A549 (cell line): ENCODE measurements around the gene TERF2IP. TPM values are rescaled to one million over a fixed set of nuclear protein-coding genes. Genes with fewer than 3 reads are reported as not detected.

Source experiments
- ATAC-seq, 2 experiments: fragments of 200-7000 bp in 1 of 2; fragments of >200 bp in 1 of 2; cut with Nextera tagmentation in 1 of 2; cut with Tn5 transposase in 1 of 2; 3 replicates each; pipeline versions ENCODE4 v1.8.0 to v1.9.1; 2018 to 2020; ENCODE audit warnings: mild to moderate bottlenecking in 1 of 2, moderate library complexity in 1 of 2
- CTCF ChIA-PET: fragments of 300-600 bp; sonication (Branson Sonifier 250); formaldehyde crosslinking; extraction: SDS; loops from one replicate; lab custom pipeline; 2021; ENCODE audit warnings: antibody characterized with exemption, inconsistent platforms; lab: Yijun Ruan, JAX
- POLR2A ChIA-PET: fragments of 350-600 bp; formaldehyde crosslinking; extraction: SDS; loops from one replicate; lab custom pipeline; 2021; ENCODE audit warnings: antibody characterized with exemption, inconsistent platforms; lab: Yijun Ruan, JAX
- DNase-seq, 2 experiments: peaks; one replicate each; pipeline versions ENCODE4 v3.0.0 to v3.0.0-alpha.2; 2011 to 2016; ENCODE audit warnings: low read depth in 1 of 2, low spot score in 1 of 2
- FAIRE-seq: peaks from 2 replicates; lab custom pipeline; 2011; peaks lifted over from hg19 to GRCh38; lab: Jason Lieb, UNC
- H3K27ac ChIP-seq, 2 experiments: fragments of >200 bp; sonication (Bioruptor Twin); formaldehyde crosslinking; 3 replicates each; pipeline ENCODE4 v1.5.1; 2016 to 2017
- H3K4me1 ChIP-seq: fragments of >200 bp; sonication (Bioruptor Twin); formaldehyde crosslinking; 3 replicates; pipeline ENCODE4 v1.6.1; 2016
- H3K4me2 ChIP-seq: fragments of >200 bp; sonication (Bioruptor Twin); formaldehyde crosslinking; 3 replicates; pipeline ENCODE4 v1.6.1; 2016
- H3K4me3 ChIP-seq: fragments of >200 bp; sonication (Bioruptor Twin); formaldehyde crosslinking; 3 replicates; pipeline ENCODE4 v1.5.1; 2016
- H3K9me3 ChIP-seq: fragments of >200 bp; sonication (Bioruptor Twin); formaldehyde crosslinking; 3 replicates; pipeline ENCODE4 v1.6.1; 2016
- ATOH8 ChIP-seq: fragments of 250-450 bp; sonication (Bioruptor Pico); IDR thresholded peaks from 2 replicates; pipeline ENCODE4 v1.5.0; 2020; ENCODE audit warnings: low read depth, mild to moderate bottlenecking, moderate library complexity
- BCL3 ChIP-seq: fragments of >200 bp; sonication (Bioruptor Twin); formaldehyde crosslinking; IDR thresholded peaks from 3 replicates; pipeline ENCODE4 v1.6.1; 2016
- CBX2 ChIP-seq: fragments of 200-600 bp; sonication (generic); IDR thresholded peaks from 2 replicates; pipeline ENCODE4 v1.6.1; 2016; ENCODE audit warnings: low read depth, mild to moderate bottlenecking, borderline replicate concordance
- CBX8 ChIP-seq: fragments of 200-600 bp; sonication (generic); IDR thresholded peaks from 2 replicates; pipeline ENCODE4 v1.6.1; 2016
- CEBPB ChIP-seq, 2 experiments: fragments of >200 bp in 1 of 2; sonication (Bioruptor Twin) in 1 of 2; formaldehyde crosslinking in 1 of 2; IDR thresholded peaks; 2 replicates each; pipeline ENCODE4 v1.6.1; 2012 to 2016
- CHD2 ChIP-seq: fragments of 150-350 bp; IDR thresholded peaks from 2 replicates; pipeline ENCODE4 v1.6.1; 2014; ENCODE audit warnings: low read length; ENCODE audit not compliant: partially characterized antibody
- E2F6 ChIP-seq: IDR thresholded peaks from 2 replicates; pipeline ENCODE4 v1.6.1; 2012; ENCODE audit warnings: low read depth, borderline replicate concordance
- FOSL2 ChIP-seq, 2 experiments: fragments of 450-650 bp in 1 of 2; fragments of >200 bp in 1 of 2; sonication (Bioruptor Twin) in 1 of 2; formaldehyde crosslinking; IDR thresholded peaks; 2 replicates each; pipeline versions ENCODE4 v1.5.0 to v1.6.1; 2016 to 2020; ENCODE audit warnings: mild to moderate bottlenecking in 1 of 2, moderate library complexity in 1 of 2
- KDM1A ChIP-seq: fragments of 200-600 bp; sonication (generic); IDR thresholded peaks from 2 replicates; pipeline ENCODE4 v1.6.1; 2016; ENCODE audit warnings: low read depth, mild to moderate bottlenecking
- KDM5A ChIP-seq: fragments of 200-600 bp; sonication (generic); IDR thresholded peaks from 2 replicates; pipeline ENCODE4 v1.6.1; 2016; ENCODE audit warnings: antibody characterized with exemption, mild to moderate bottlenecking
- MAFK ChIP-seq: fragments of 450-650 bp; IDR thresholded peaks from 2 replicates; pipeline ENCODE4 v1.6.1; 2014; ENCODE audit not compliant: partially characterized antibody
- MAZ ChIP-seq: fragments of 150-350 bp; IDR thresholded peaks from 2 replicates; pipeline ENCODE4 v1.6.1; 2014; ENCODE audit warnings: antibody characterized with exemption, low read depth, low read length, borderline replicate concordance
- MYC ChIP-seq: IDR thresholded peaks from 2 replicates; pipeline ENCODE4 v1.6.1; 2012; ENCODE audit warnings: mild to moderate bottlenecking, inconsistent platforms, low read length, improper control_type of control experiment, borderline replicate concordance
- NR3C1 ChIP-seq: fragments of >200 bp; sonication (Bioruptor Twin); formaldehyde crosslinking; IDR thresholded peaks from 3 replicates; pipeline ENCODE4 v1.6.1; 2017
- RAD21 ChIP-seq, 2 experiments: fragments of >200 bp in 1 of 2; sonication (Bioruptor Twin) in 1 of 2; formaldehyde crosslinking in 1 of 2; IDR thresholded peaks in 1 of 2; conservative IDR thresholded peaks in 1 of 2; 2 replicates in 1 of 2; 3 replicates in 1 of 2; pipeline ENCODE4 v1.6.1; 2012 to 2018; ENCODE audit warnings: inconsistent platforms in 1 of 2
- RARB ChIP-seq: fragments of 250-450 bp; sonication (Bioruptor Pico); IDR thresholded peaks from 2 replicates; pipeline ENCODE4 v1.8.0; 2021; ENCODE audit warnings: mild to moderate bottlenecking, moderate library complexity
- SMC3 ChIP-seq: fragments of >200 bp; sonication (Bioruptor Twin); formaldehyde crosslinking; IDR thresholded peaks from 3 replicates; pipeline ENCODE4 v1.6.1; 2018; ENCODE audit warnings: inconsistent platforms
- TFCP2L1 ChIP-seq: fragments of 250-450 bp; sonication (Bioruptor Pico); IDR thresholded peaks from 2 replicates; pipeline ENCODE4 v1.5.0; 2021; ENCODE audit warnings: mild to moderate bottlenecking
- TP53 ChIP-seq: fragments of 250-450 bp; sonication (Bioruptor Pico); IDR thresholded peaks from 2 replicates; pipeline ENCODE4 v1.5.0; 2021; ENCODE audit warnings: mild to moderate bottlenecking, moderate library complexity
- ZSCAN20 ChIP-seq: fragments of 250-450 bp; sonication (Bioruptor Pico); IDR thresholded peaks from 2 replicates; pipeline ENCODE4 v1.8.0; 2022; ENCODE audit warnings: mild to moderate bottlenecking, moderate library complexity
- WGBS: methylation state at CpG from one replicate; pipeline ENCODE4 v1.1.6; 2017; ENCODE audit errors: missing lambda C conversion rate; 5-methylcytosine and 5-hydroxymethylcytosine counted together
- polyA plus RNA-seq, 4 experiments: library from polyadenylated mRNA; depleted of rRNA in 3 of 4; stranded (reverse); fragments of >200 nt; fragmentation: RNase III in 1 of 4; extraction: RNeasy Plus Mini Kit Qiagen cat#74134 plus additional on column Dnase treatment in 1 of 4; gene quantifications; 2 replicates in 3 of 4; 3 replicates in 1 of 4; pipeline ENCODE4 v1.2.3, GENCODE V29; 2011 to 2017
- TF ChIP-seq, protein P1 (sequence below): fragments of 250-450 bp; sonication (Bioruptor Pico); IDR thresholded peaks from 2 replicates; pipeline ENCODE4 v1.5.0; 2021; ENCODE audit warnings: mild to moderate bottlenecking, moderate library complexity, borderline replicate concordance
- TF ChIP-seq, protein P2 (sequence below): IDR thresholded peaks from 2 replicates; pipeline ENCODE4 v1.6.1; 2012

The TERF2IP gene
- polyA plus RNA-seq, 2 of the 4 experiments (the other 2 are of a cell fraction) = 26.7 to 37.9 TPM

DNA sequence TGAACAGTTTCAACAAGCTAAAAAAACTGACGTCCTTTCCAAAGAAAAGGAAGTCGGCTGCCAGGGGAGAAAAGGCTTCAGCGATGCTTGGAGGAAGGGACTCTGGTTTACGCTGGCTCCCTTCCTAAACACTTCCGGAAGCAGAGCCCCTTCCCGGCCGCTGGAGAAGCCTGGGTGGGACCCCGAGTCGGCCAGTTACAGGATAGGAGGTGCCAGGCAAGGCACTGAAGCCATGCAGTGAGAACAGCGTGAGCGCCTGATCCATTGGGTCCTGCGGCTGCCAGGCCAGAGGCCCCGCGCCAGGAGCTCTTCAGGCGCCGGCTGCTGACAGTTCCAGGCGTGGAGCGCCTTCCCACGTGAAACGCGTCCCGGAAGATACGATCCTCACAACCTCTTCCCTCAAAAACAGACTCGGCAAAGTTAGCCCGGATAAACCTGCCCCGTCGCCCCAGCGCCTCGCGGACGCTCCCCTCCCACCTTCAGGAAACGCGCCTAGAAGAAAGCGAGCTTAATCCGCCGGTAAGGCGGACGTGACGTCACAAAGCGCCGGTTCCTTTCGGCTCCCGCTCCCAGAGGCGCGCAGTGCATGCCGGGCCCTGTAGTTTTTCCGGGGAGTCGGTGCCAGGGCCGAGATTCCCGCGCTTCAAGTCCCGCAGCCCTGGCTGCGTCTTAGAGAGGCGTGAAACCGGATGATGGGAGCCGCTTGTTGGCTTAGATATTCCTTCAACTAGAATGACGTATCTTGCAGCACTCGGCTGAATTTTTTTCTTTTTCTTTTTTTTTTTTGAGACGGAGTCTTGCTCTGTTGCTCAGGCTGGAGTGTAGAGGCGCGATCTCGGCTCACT, 24.6 kb upstream of the TERF2IP start, which contains the start of gene ADAT1 (continued):
- TF ChIP-seq RARB (CRISPR knock-in tag) (no peak), NR3C1 (no peak), KDM1A (no peak)

DNA sequence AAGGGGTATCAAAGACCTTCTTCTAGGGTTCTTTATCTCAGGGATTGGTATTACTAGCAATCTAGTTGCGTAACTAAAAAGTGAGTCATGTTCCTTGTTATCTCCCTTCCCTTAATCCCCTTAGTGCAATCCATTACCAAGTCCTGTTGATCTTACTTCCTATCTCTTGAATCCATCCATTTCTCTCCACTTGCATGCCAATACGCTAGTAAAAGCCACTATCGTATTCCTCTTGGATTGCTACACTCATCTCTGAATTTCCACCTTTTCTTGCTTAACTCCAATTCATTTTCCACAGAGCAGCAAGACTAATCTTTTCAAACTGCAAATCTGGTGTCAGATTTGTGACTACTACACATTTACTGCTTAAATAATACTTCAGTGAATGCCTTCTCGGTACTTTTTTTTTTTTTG, 22.6 kb upstream of the TERF2IP start:
- Histone ChIP-seq H3K4me1 (peaks cover 19% of the 10 kb centered on the region), H3K4me2 (no peak overlapping the region), H3K4me3 (no peak overlapping the region), H3K9me3 (no peaks in the 10 kb centered on the region), H3K27ac (no peak overlapping the region)
- DNase-seq (peak; percentile 13 to 37), ATAC-seq (no peak), FAIRE-seq (no peak)
- ChIA-PET CTCF (no interaction called here), POLR2A (no interaction called here)
- TF ChIP-seq CEBPB (IDR thresholded peaks at IDR 0.05) (peak; percentile 71 to 89), MAFK (no peak), FOSL2 (IDR thresholded peaks at IDR 0.05) (0 out of 2 replicates have a peak, but pooled peaks have one; percentile 36), FOSL2 (CRISPR knock-in tag; IDR thresholded peaks at IDR 0.05) (peak; percentile 68), E2F6 (no peak), BCL3 (no peak), MAZ (no peak)
- 81% methylated on average over 4 of the region's 4 CpGs for WGBS

DNA sequence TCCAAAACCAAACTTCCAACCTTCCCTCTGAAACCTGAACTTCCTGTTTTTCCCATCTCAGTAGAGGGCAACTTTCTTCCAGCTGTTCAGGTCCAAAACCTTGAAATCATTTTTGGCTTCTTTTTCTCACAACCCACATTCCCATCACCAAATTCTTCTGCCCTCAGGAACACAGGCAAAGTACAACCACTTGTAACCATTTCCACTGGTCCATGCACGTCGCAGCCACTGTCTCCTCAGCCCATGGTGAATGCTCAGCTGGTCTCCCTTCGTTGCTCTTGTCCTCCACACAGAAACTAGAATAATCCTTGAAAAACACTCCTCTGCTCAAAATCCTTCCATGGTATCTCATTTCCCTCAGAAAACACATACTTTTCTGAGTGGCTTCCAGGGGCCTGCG, 20.8 kb upstream of the TERF2IP start:
- no peak overlapping the region for H3K4me3 ChIP-seq
- H3K27ac ChIP-seq = no peak overlapping the region
- H3K4me2 ChIP-seq = no peak overlapping the region
- 94% methylated on average over 4 of the region's 4 CpGs for WGBS
- H3K9me3 ChIP-seq = no peaks in the 10 kb centered on the region
- no peak for TF ChIP-seq TFCP2L1 (CRISPR knock-in tag)
- no peak for TF ChIP-seq CBX2
- TF ChIP-seq RAD21 (conservative IDR thresholded peaks at IDR 0.05 in 1 of 2, IDR thresholded peaks at IDR 0.05 in 1 of 2) = no peak
- TF ChIP-seq MYC = no peak
- no peak for TF ChIP-seq KDM5A
- TF ChIP-seq CHD2 = no peak
- TF ChIP-seq ZSCAN20 (CRISPR knock-in tag) = no peak
- no peak for TF ChIP-seq SMC3
- no peak for TF ChIP-seq CBX8
- TF ChIP-seq TP53 (CRISPR knock-in tag) = no peak
- TF ChIP-seq FOSL2 (IDR thresholded peaks at IDR 0.05) = no peak
- no peak for TF ChIP-seq FOSL2 (CRISPR knock-in tag; IDR thresholded peaks at IDR 0.05)
- TF ChIP-seq, protein P1, sequence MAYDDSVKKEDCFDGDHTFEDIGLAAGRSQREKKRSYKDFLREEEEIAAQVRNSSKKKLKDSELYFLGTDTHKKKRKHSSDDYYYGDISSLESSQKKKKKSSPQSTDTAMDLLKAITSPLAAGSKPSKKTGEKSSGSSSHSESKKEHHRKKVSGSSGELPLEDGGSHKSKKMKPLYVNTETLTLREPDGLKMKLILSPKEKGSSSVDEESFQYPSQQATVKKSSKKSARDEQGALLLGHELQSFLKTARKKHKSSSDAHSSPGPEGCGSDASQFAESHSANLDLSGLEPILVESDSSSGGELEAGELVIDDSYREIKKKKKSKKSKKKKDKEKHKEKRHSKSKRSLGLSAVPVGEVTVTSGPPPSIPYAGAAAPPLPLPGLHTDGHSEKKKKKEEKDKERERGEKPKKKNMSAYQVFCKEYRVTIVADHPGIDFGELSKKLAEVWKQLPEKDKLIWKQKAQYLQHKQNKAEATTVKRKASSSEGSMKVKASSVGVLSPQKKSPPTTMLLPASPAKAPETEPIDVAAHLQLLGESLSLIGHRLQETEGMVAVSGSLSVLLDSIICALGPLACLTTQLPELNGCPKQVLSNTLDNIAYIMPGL (CRISPR knock-in tag) = no peak
- TF ChIP-seq ATOH8 (CRISPR knock-in tag) = no peak
- TF ChIP-seq RARB (CRISPR knock-in tag) = no peak
- TF ChIP-seq, protein P2, sequence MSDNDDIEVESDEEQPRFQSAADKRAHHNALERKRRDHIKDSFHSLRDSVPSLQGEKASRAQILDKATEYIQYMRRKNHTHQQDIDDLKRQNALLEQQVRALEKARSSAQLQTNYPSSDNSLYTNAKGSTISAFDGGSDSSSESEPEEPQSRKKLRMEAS = no peak
- TF ChIP-seq, all 56 proteins: peak for 0
- H3K4me1 ChIP-seq = peaks cover 10% of the 10 kb centered on the region
- ChIA-PET POLR2A (interaction anchor here (1.3 kb wide), 1 partner anchor 21 kb away, joined by 3 read pairs; the partner anchor contains the start of genes KARS1 and TERF2IP), CTCF (no interaction called here)
- ATAC-seq = no peak
- DNase-seq = no peak
- FAIRE-seq = no peak
